HepG2 (cell line): ENCODE measurements around the gene SGSH. TPM values are rescaled to one million over a fixed set of nuclear protein-coding genes. Genes with fewer than 3 reads are reported as not detected.
A peak's percentile ranks its signal among the peaks of the same experiment; 100 is the strongest.

Experiments used
- AGO1 ChIP-seq: fragments of 200-400 bp; formaldehyde crosslinking; IDR thresholded peaks from 2 replicates; pipeline ENCODE4 v1.6.1; 2017; ENCODE audit warnings: mild to moderate bottlenecking, low read depth, low read length, moderate library complexity; ENCODE audit not compliant: poor library complexity, severe bottlenecking
- ELF1 ChIP-seq: sonication (generic); formaldehyde crosslinking; IDR thresholded peaks from 2 replicates; pipeline ENCODE4 v1.4.0; 2020; ENCODE audit warnings: missing genetic modification reagents
- FOXJ3 ChIP-seq: sonication (generic); formaldehyde crosslinking; IDR thresholded peaks from 2 replicates; pipeline ENCODE4 v1.4.0; 2020; ENCODE audit warnings: missing genetic modification reagents, mild to moderate bottlenecking, borderline replicate concordance
- IRX3 ChIP-seq: sonication (generic); formaldehyde crosslinking; IDR thresholded peaks from 2 replicates; pipeline ENCODE4 v1.8.1; 2023; ENCODE audit warnings: mild to moderate bottlenecking, low read depth, missing genetic modification reagents, borderline replicate concordance
- KLF6 ChIP-seq: IDR thresholded peaks from 2 replicates; pipeline ENCODE4 v1.8.0; 2016; ENCODE audit warnings: missing biosample characterization, missing genetic modification reagents
- MBD4 ChIP-seq: IDR thresholded peaks from 2 replicates; pipeline ENCODE4 v1.6.1; 2012; ENCODE audit warnings: low read length, inconsistent platforms, borderline replicate concordance
- MBNL3 ChIP-seq: fragments of 250-450 bp; sonication (Bioruptor Pico); conservative IDR thresholded peaks from 2 replicates; pipeline ENCODE4 v1.8.0; 2022; ENCODE audit warnings: mild to moderate bottlenecking, inconsistent platforms
- MTF1 ChIP-seq: sonication (generic); formaldehyde crosslinking; IDR thresholded peaks from 2 replicates; pipeline ENCODE4 v1.5.0; 2020; ENCODE audit warnings: missing genetic modification reagents
- NCOR1 ChIP-seq: fragments of 200-600 bp; sonication (generic); IDR thresholded peaks from 2 replicates; pipeline ENCODE4 v1.7.0; 2017; ENCODE audit warnings: antibody characterized with exemption, low read length, borderline replicate concordance
- PCBP2 ChIP-seq: fragments of 200-400 bp; formaldehyde crosslinking; optimal IDR thresholded peaks from 2 replicates; pipeline ENCODE3; 2018; ENCODE audit warnings: low read length, low read depth; ENCODE audit not compliant: poor library complexity, severe bottlenecking
- REPIN1 ChIP-seq: sonication (generic); formaldehyde crosslinking; IDR thresholded peaks from 2 replicates; pipeline ENCODE4 v1.8.0; 2022; ENCODE audit warnings: missing genetic modification reagents, low read depth, mild to moderate bottlenecking, borderline replicate concordance
- RFX1 ChIP-seq: fragments of 450-650 bp; IDR thresholded peaks from 2 replicates; pipeline ENCODE4 v1.6.1; 2017
- ZBTB8A ChIP-seq: sonication (generic); formaldehyde crosslinking; IDR thresholded peaks from 2 replicates; pipeline ENCODE4 v1.4.0; 2020; ENCODE audit warnings: mild to moderate bottlenecking, low read depth, missing genetic modification reagents, borderline replicate concordance
- ZKSCAN1 ChIP-seq: fragments of 150-350 bp; IDR thresholded peaks from 2 replicates; pipeline ENCODE4 v1.6.1; 2014; ENCODE audit warnings: low read length
- ZNF263 ChIP-seq: sonication (generic); formaldehyde crosslinking; IDR thresholded peaks from 2 replicates; pipeline ENCODE4 v1.4.0; 2020; ENCODE audit warnings: missing genetic modification reagents
- ZNF451 ChIP-seq: sonication (generic); formaldehyde crosslinking; IDR thresholded peaks from 2 replicates; pipeline ENCODE4 v1.5.0; 2020; ENCODE audit warnings: mild to moderate bottlenecking, missing genetic modification reagents
- ZNF468 ChIP-seq: sonication (generic); formaldehyde crosslinking; IDR thresholded peaks from 2 replicates; pipeline ENCODE4 v1.8.0; 2022; ENCODE audit warnings: mild to moderate bottlenecking, moderate library complexity, missing genetic modification reagents
- ZNF569 ChIP-seq: sonication (generic); formaldehyde crosslinking; IDR thresholded peaks from 2 replicates; pipeline ENCODE4 v1.5.0; 2020; ENCODE audit warnings: mild to moderate bottlenecking, missing genetic modification reagents, moderate library complexity, borderline replicate concordance
- ZNF766 ChIP-seq: sonication (generic); formaldehyde crosslinking; IDR thresholded peaks from 2 replicates; pipeline ENCODE4 v1.5.0; 2020; ENCODE audit warnings: missing genetic modification reagents, borderline replicate concordance
- polyA plus RNA-seq, 8 experiments: library from polyadenylated mRNA; depleted of rRNA in 3 of 8; stranded (reverse) in 7 of 8; unstranded in 1 of 8; fragments of >200 nt; fragmentation: Illumina TruSeq in 4 of 8; extraction: Trizol in 4 of 8; gene quantifications; 2 replicates each; pipeline versions ENCODE4 v1.2.1 to v1.2.3, GENCODE V29; 2011 to 2016; ENCODE audit warnings: low read depth in 4 of 8, missing spikeins in 1 of 8, mixed read lengths in 1 of 8; ENCODE audit not compliant: insufficient read depth in 1 of 8
- total RNA-seq, 5 experiments: library from RNA; depleted of rRNA; stranded (reverse); fragments of >200 nt; fragmentation: Illumina TruSeq; extraction: Trizol; gene quantifications; 2 replicates each; pipeline ENCODE4 v1.2.3, GENCODE V29; 2016; ENCODE audit warnings: low read depth in 1 of 5
- TF ChIP-seq, protein P1 (sequence below): IDR thresholded peaks from 2 replicates; pipeline ENCODE4 v1.6.1; 2016; ENCODE audit warnings: low read depth, missing genetic modification reagents, missing compliant biosample characterization
- TF ChIP-seq, protein P2 (sequence below): sonication (generic); formaldehyde crosslinking; IDR thresholded peaks from 2 replicates; pipeline ENCODE4 v1.4.0; 2020; ENCODE audit warnings: mild to moderate bottlenecking, missing genetic modification reagents
- TF ChIP-seq, protein P3 (sequence below): sonication (generic); formaldehyde crosslinking; IDR thresholded peaks from 2 replicates; pipeline ENCODE4 v1.5.0; 2020; ENCODE audit warnings: mild to moderate bottlenecking, missing genetic modification reagents
- TF ChIP-seq, protein P4 (sequence below): sonication (generic); formaldehyde crosslinking; IDR thresholded peaks from 2 replicates; pipeline ENCODE4 v1.4.0; 2020; ENCODE audit warnings: missing genetic modification reagents

SGSH gene
- total and polyA plus RNA-seq, 2 of the 13 experiments (the other 11 are each of a cell fraction or from before 2014, with no cell fraction given) = 12.2 to 17.6 TPM

DNA sequence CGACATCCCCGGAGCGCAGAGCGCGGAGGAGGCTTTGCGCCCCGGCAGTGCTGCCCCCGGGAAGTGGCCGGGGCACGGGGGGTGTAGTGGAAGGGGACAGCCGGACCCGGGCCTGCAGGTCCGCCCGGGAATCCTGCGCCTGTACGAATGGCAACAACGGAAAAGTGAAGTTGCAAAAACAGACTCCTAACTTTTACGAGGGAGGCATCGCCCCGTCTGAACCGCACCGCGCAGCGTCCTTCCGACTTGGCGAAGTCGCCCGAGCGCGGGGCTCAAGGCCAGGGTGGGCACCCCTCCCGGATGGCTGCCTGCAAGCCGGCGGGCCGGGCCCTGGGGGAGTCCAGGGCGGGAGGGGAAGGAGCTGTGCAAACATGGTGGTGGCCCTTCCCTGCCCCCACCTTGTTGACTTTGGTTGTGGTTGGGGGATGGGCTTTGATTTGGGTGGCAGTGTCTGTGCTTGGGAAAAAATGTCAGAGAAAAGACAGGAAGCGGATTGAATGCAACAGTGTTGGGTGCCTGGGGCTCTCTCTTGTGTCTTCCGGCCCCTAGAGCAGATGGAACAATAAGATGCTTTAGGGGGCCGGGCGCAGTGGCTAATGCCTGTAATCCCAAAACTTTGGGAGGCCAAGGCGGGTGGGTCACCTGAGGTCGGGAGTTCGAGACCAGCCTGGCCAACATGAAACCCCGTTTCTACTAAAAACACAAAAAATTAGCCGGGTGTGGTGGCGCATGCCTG lies 41.2 kb upstream of the SGSH start (continued):
- TF ChIP-seq, protein P1, sequence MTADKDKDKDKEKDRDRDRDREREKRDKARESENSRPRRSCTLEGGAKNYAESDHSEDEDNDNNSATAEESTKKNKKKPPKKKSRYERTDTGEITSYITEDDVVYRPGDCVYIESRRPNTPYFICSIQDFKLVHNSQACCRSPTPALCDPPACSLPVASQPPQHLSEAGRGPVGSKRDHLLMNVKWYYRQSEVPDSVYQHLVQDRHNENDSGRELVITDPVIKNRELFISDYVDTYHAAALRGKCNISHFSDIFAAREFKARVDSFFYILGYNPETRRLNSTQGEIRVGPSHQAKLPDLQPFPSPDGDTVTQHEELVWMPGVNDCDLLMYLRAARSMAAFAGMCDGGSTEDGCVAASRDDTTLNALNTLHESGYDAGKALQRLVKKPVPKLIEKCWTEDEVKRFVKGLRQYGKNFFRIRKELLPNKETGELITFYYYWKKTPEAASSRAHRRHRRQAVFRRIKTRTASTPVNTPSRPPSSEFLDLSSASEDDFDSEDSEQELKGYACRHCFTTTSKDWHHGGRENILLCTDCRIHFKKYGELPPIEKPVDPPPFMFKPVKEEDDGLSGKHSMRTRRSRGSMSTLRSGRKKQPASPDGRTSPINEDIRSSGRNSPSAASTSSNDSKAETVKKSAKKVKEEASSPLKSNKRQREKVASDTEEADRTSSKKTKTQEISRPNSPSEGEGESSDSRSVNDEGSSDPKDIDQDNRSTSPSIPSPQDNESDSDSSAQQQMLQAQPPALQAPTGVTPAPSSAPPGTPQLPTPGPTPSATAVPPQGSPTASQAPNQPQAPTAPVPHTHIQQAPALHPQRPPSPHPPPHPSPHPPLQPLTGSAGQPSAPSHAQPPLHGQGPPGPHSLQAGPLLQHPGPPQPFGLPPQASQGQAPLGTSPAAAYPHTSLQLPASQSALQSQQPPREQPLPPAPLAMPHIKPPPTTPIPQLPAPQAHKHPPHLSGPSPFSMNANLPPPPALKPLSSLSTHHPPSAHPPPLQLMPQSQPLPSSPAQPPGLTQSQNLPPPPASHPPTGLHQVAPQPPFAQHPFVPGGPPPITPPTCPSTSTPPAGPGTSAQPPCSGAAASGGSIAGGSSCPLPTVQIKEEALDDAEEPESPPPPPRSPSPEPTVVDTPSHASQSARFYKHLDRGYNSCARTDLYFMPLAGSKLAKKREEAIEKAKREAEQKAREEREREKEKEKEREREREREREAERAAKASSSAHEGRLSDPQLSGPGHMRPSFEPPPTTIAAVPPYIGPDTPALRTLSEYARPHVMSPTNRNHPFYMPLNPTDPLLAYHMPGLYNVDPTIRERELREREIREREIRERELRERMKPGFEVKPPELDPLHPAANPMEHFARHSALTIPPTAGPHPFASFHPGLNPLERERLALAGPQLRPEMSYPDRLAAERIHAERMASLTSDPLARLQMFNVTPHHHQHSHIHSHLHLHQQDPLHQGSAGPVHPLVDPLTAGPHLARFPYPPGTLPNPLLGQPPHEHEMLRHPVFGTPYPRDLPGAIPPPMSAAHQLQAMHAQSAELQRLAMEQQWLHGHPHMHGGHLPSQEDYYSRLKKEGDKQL (CRISPR knock-in tag) = peak; percentile 86
- no peak for TF ChIP-seq MBNL3 (CRISPR knock-in tag)
- peak; percentile 66 for TF ChIP-seq AGO1
- no peak for TF ChIP-seq NCOR1
- TF ChIP-seq REPIN1 = peak; percentile 86; the same call in 1 of the 2 replicates
- TF ChIP-seq ZKSCAN1 = no peak
- TF ChIP-seq ELF1 (CRISPR knock-in tag) = peak; percentile 77
- TF ChIP-seq RFX1 = no peak
- no peak; the same call in 1 of the 2 replicates for TF ChIP-seq ZBTB8A
- peak; percentile 46; the same call in 1 of the 2 replicates for TF ChIP-seq KLF6 (CRISPR knock-in tag)
- TF ChIP-seq ZNF451 (CRISPR knock-in tag) = peak; percentile 65; the same call in 1 of the 2 replicates
- no peak for TF ChIP-seq ZNF569 (CRISPR knock-in tag)
- peak; percentile 84; the same call in 1 of the 2 replicates for TF ChIP-seq FOXJ3
- TF ChIP-seq, protein P2, sequence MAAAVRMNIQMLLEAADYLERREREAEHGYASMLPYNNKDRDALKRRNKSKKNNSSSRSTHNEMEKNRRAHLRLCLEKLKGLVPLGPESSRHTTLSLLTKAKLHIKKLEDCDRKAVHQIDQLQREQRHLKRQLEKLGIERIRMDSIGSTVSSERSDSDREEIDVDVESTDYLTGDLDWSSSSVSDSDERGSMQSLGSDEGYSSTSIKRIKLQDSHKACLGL (CRISPR knock-in tag) = no peak; the same call in 1 of the 2 replicates
- TF ChIP-seq MBD4 = no peak
- TF ChIP-seq, protein P3, sequence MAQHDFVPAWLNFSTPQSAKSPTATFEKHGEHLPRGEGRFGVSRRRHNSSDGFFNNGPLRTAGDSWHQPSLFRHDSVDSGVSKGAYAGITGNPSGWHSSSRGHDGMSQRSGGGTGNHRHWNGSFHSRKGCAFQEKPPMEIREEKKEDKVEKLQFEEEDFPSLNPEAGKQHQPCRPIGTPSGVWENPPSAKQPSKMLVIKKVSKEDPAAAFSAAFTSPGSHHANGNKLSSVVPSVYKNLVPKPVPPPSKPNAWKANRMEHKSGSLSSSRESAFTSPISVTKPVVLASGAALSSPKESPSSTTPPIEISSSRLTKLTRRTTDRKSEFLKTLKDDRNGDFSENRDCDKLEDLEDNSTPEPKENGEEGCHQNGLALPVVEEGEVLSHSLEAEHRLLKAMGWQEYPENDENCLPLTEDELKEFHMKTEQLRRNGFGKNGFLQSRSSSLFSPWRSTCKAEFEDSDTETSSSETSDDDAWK (CRISPR knock-in tag) = no peak
- peak; percentile 75; the same call in 1 of the 2 replicates for TF ChIP-seq ZNF263
- TF ChIP-seq IRX3 (CRISPR knock-in tag) = no peak
- TF ChIP-seq, protein P4, sequence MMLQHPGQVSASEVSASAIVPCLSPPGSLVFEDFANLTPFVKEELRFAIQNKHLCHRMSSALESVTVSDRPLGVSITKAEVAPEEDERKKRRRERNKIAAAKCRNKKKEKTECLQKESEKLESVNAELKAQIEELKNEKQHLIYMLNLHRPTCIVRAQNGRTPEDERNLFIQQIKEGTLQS (CRISPR knock-in tag) = peak; percentile 41; the same call in 1 of the 2 replicates
- TF ChIP-seq PCBP2 = no peak
- TF ChIP-seq ZNF766 = peak; percentile 78; the same call in 1 of the 2 replicates
- no peak for TF ChIP-seq ZNF468 (CRISPR knock-in tag)
- no peak; the same call in 1 of the 2 replicates for TF ChIP-seq MTF1 (CRISPR knock-in tag)
